ENCODE measurements around the gene RARS2. TPM values are rescaled to one million over a fixed set of nuclear protein-coding genes. Genes with fewer than 3 reads are reported as not detected.

Gene RARS2
- total RNA-seq, 2 donors from 2014 or later, result 49.7 to 57.0 TPM

GRCh38 chr6:87522686-87523085, 67.1 kb downstream of the RARS2 start:
- peaks cover 59% of the 10 kb centered on the region for H3K36me3 Mint-ChIP-seq (ENCODE audit: low read depth)
- no peak overlapping the region for H3K4me3 ChIP-seq (ENCODE audit: low read length)
- H3K9me3 Mint-ChIP-seq, result no peaks in the 10 kb centered on the region
- no peak overlapping the region for H3K9ac ChIP-seq (ENCODE audit: extremely low read depth, low read length, poor library complexity, severe bottlenecking)
- DNase-seq, result no peak
- H3K36me3 ChIP-seq (ENCODE audit: control insufficient read depth, insufficient read depth, low read length), result peaks cover 78% of the 10 kb centered on the region
- TF ChIP-seq CTCF (conservative IDR thresholded peaks at IDR 0.05), result no peak
- 86 to 90% methylated on average over 2 to 3 of the region's 3 CpGs for WGBS, 2 experiments (ENCODE audit: insufficient coverage in 1 of 2, insufficient read length in 1 of 2)
- no peaks in the 10 kb centered on the region for H3K9me3 ChIP-seq (ENCODE audit: control insufficient read depth, low read length)
- H3K27ac Mint-ChIP-seq, result no peak overlapping the region
- H3K4me1 ChIP-seq (ENCODE audit: control insufficient read depth, insufficient read depth, low read length), result no peaks in the 10 kb centered on the region
- peaks cover 2% of the 10 kb centered on the region for H3K4me1 Mint-ChIP-seq
- no peaks in the 10 kb centered on the region for H3K27me3 Mint-ChIP-seq (ENCODE audit: insufficient read depth)
- H3K27ac ChIP-seq (ENCODE audit: low read depth, low read length), result no peak overlapping the region
- H3K27me3 ChIP-seq (ENCODE audit: control insufficient read depth, insufficient read depth, low read length, poor library complexity, severe bottlenecking), result no peaks in the 10 kb centered on the region
- no peak overlapping the region for H3K4me3 Mint-ChIP-seq

- H3K27ac Mint-ChIP-seq, result no peak overlapping the region
Observed at GRCh38 chr6:87518453-87518852, 71.3 kb downstream of the RARS2 start.

GRCh38 chr6:87514831-87515230, 75.0 kb downstream of the RARS2 start:
- Histone ChIP-seq H3K27me3 (ENCODE audit: control insufficient read depth, insufficient read depth, low read length, poor library complexity, severe bottlenecking) (no peaks in the 10 kb centered on the region), H3K4me3 (ENCODE audit: low read length) (no peak overlapping the region), H3K36me3 (ENCODE audit: control insufficient read depth, insufficient read depth, low read length) (peaks cover 81% of the 10 kb centered on the region), H3K27ac (ENCODE audit: low read depth, low read length) (no peak overlapping the region), H3K9ac (ENCODE audit: extremely low read depth, low read length, poor library complexity, severe bottlenecking) (no peak overlapping the region), H3K4me1 (ENCODE audit: control insufficient read depth, insufficient read depth, low read length) (no peaks in the 10 kb centered on the region), H3K9me3 (ENCODE audit: control insufficient read depth, low read length) (no peaks in the 10 kb centered on the region)
- no peak for DNase-seq
- 100% methylated on average over 2 of the region's 2 CpGs; no CpG with 5 or more reads in 1 of the 2 experiments for WGBS, 2 experiments (ENCODE audit: insufficient coverage in 1 of 2, insufficient read length in 1 of 2)
- H3K9me3 Mint-ChIP-seq, result no peaks in the 10 kb centered on the region
- H3K4me3 Mint-ChIP-seq, result no peak overlapping the region
- no peaks in the 10 kb centered on the region for H3K27me3 Mint-ChIP-seq (ENCODE audit: insufficient read depth)
- no peak overlapping the region for H3K27ac Mint-ChIP-seq
- peaks cover 2% of the 10 kb centered on the region for H3K4me1 Mint-ChIP-seq
- no peak for TF ChIP-seq CTCF (conservative IDR thresholded peaks at IDR 0.05)
- H3K36me3 Mint-ChIP-seq (ENCODE audit: low read depth), result peaks cover 73% of the 10 kb centered on the region

More at GRCh38 chr6:87518453-87518852, 71.3 kb downstream of the RARS2 start:
- Histone ChIP-seq H3K27ac (ENCODE audit: low read depth, low read length) (no peak overlapping the region), H3K4me1 (ENCODE audit: control insufficient read depth, insufficient read depth, low read length) (no peaks in the 10 kb centered on the region), H3K36me3 (ENCODE audit: control insufficient read depth, insufficient read depth, low read length) (peaks cover 82% of the 10 kb centered on the region), H3K9me3 (ENCODE audit: control insufficient read depth, low read length) (no peaks in the 10 kb centered on the region), H3K9ac (ENCODE audit: extremely low read depth, low read length, poor library complexity, severe bottlenecking) (no peak overlapping the region), H3K27me3 (ENCODE audit: control insufficient read depth, insufficient read depth, low read length, poor library complexity, severe bottlenecking) (no peaks in the 10 kb centered on the region), H3K4me3 (ENCODE audit: low read length) (no peak overlapping the region)
- no peaks in the 10 kb centered on the region for H3K27me3 Mint-ChIP-seq (ENCODE audit: insufficient read depth)
- peaks cover 66% of the 10 kb centered on the region for H3K36me3 Mint-ChIP-seq (ENCODE audit: low read depth)
- no peak for DNase-seq
- 89 to 93% methylated on average over 8 of the region's 8 CpGs for WGBS, 2 experiments (ENCODE audit: insufficient coverage in 1 of 2, insufficient read length in 1 of 2)
- peaks cover 2% of the 10 kb centered on the region for H3K4me1 Mint-ChIP-seq
- no peak for TF ChIP-seq CTCF (conservative IDR thresholded peaks at IDR 0.05)
- no peaks in the 10 kb centered on the region for H3K9me3 Mint-ChIP-seq
- H3K4me3 Mint-ChIP-seq, result no peak overlapping the region

Data from endodermal cell (in vitro differentiated cells).